ENCODE data around the gene EXOSC5.

- no peak for TF ChIP-seq CTCF (conservative IDR thresholded peaks at IDR 0.05; ENCODE audit: low read length)
- no peak for TF ChIP-seq EZH2phosphoT487 (IDR thresholded peaks at IDR 0.05; ENCODE audit: borderline replicate concordance)
These were observed 1.4 kb upstream of the EXOSC5 start for GRCh38 chr19:41398598-41398997.
